ENCODE data around the gene CDK5RAP2.

CDK5RAP2 gene

DNA sequence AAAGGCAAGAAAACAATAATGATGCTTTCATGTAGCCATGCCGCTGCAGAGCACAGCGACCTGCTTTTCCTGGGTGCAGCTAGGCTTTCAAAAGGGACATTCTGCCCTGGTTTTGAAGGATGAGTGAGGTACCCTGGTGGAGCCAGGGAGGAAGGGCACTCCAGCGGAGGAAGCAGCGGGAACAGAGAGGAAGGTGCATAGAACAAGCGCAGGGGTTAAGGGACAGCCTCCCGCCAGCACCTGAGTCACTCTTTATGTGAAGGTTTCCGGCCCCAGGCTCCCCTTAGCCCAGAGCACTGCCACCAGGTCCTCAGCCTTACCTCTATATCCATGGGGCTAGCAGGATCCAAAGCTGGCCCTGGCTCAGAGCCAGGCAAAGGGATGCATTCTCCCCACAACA is 221.1 kb downstream of the CDK5RAP2 start (continued):
- TF ChIP-seq ZNF843 (tag by site-specific recombination; IDR thresholded peaks at IDR 0.05) (no peak), ZNF341 (tag by site-specific recombination; IDR thresholded peaks at IDR 0.05; ENCODE audit: low read depth) (no peak), ZNF777 (tag by site-specific recombination; IDR thresholded peaks at IDR 0.05; ENCODE audit: borderline replicate concordance) (no peak), ZNF2 (tag by site-specific recombination; IDR thresholded peaks at IDR 0.05) (no peak), ZNF239 (tag by site-specific recombination; IDR thresholded peaks at IDR 0.05) (no peak), HOXC10 (CRISPR knock-in tag; IDR thresholded peaks at IDR 0.05) (no peak), ZNF548 (tag by site-specific recombination; IDR thresholded peaks at IDR 0.05) (no peak), ZNF660 (tag by site-specific recombination; IDR thresholded peaks at IDR 0.05) (no peak), ZBTB8A (tag by site-specific recombination; IDR thresholded peaks at IDR 0.05) (no peak)
- TF ChIP-seq, protein P1, sequence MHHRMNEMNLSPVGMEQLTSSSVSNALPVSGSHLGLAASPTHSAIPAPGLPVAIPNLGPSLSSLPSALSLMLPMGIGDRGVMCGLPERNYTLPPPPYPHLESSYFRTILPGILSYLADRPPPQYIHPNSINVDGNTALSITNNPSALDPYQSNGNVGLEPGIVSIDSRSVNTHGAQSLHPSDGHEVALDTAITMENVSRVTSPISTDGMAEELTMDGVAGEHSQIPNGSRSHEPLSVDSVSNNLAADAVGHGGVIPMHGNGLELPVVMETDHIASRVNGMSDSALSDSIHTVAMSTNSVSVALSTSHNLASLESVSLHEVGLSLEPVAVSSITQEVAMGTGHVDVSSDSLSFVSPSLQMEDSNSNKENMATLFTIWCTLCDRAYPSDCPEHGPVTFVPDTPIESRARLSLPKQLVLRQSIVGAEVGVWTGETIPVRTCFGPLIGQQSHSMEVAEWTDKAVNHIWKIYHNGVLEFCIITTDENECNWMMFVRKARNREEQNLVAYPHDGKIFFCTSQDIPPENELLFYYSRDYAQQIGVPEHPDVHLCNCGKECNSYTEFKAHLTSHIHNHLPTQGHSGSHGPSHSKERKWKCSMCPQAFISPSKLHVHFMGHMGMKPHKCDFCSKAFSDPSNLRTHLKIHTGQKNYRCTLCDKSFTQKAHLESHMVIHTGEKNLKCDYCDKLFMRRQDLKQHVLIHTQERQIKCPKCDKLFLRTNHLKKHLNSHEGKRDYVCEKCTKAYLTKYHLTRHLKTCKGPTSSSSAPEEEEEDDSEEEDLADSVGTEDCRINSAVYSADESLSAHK (tag by site-specific recombination; IDR thresholded peaks at IDR 0.05), result no peak

DNA sequence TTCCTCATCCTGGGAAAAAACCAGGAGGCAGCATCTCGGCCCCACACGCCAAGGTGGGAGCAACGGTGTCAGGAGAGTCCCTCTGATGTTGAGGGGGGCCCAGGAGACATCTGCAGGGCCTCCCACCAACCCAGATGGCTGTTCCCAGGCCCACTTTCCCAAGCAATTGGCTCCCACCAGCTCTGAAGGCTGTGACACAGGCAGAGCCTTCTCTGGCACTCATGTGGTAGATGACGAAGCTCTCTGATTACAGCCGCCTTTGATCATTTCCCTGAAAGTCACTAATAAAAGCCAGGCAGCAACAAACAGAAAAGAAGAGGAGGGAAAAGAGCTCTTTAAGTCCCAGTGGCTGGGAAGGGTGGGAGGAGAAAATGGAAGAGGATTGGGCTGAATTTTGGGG is 226.5 kb downstream of the CDK5RAP2 start:
- POLR2A ChIA-PET, result no interaction called here

More for the DNA sequence above, 226.5 kb downstream of the CDK5RAP2 start:
- no peaks in the 10 kb centered on the region for H3K36me3 ChIP-seq (ENCODE audit: control insufficient read depth in 2 of 2, insufficient read depth in 1 of 2, low read length in 2 of 2)
- H3K9me3 ChIP-seq (ENCODE audit: control insufficient read depth, insufficient read depth, low read depth, low read length), result no peaks in the 10 kb centered on the region
- TF ChIP-seq ZFHX2 (tag by site-specific recombination; conservative IDR thresholded peaks at IDR 0.05), result no peak
- TF ChIP-seq, protein P2, sequence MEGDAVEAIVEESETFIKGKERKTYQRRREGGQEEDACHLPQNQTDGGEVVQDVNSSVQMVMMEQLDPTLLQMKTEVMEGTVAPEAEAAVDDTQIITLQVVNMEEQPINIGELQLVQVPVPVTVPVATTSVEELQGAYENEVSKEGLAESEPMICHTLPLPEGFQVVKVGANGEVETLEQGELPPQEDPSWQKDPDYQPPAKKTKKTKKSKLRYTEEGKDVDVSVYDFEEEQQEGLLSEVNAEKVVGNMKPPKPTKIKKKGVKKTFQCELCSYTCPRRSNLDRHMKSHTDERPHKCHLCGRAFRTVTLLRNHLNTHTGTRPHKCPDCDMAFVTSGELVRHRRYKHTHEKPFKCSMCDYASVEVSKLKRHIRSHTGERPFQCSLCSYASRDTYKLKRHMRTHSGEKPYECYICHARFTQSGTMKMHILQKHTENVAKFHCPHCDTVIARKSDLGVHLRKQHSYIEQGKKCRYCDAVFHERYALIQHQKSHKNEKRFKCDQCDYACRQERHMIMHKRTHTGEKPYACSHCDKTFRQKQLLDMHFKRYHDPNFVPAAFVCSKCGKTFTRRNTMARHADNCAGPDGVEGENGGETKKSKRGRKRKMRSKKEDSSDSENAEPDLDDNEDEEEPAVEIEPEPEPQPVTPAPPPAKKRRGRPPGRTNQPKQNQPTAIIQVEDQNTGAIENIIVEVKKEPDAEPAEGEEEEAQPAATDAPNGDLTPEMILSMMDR (tag by site-specific recombination; IDR thresholded peaks at IDR 0.05), result no peak
- TF ChIP-seq ZNF433 (tag by site-specific recombination; IDR thresholded peaks at IDR 0.05; ENCODE audit: low read depth), result no peak
- TF ChIP-seq ZNF837 (tag by site-specific recombination; IDR thresholded peaks at IDR 0.05), result no peak
- no peak for TF ChIP-seq ZFP41 (tag by site-specific recombination; IDR thresholded peaks at IDR 0.05; ENCODE audit: borderline replicate concordance)
- TF ChIP-seq KLF8 (tag by site-specific recombination; IDR thresholded peaks at IDR 0.05), result no peak
- no peak for TF ChIP-seq ZNF664 (tag by site-specific recombination; IDR thresholded peaks at IDR 0.05)
- no peak for TF ChIP-seq ZBTB1 (tag by site-specific recombination; IDR thresholded peaks at IDR 0.05)
- no peak for TF ChIP-seq ZNF785 (tag by site-specific recombination; IDR thresholded peaks at IDR 0.05)
- no peak for TF ChIP-seq MYNN (tag by site-specific recombination; IDR thresholded peaks at IDR 0.05; ENCODE audit: borderline replicate concordance)
- no peak for TF ChIP-seq ZNF394 (tag by site-specific recombination; IDR thresholded peaks at IDR 0.05; ENCODE audit: borderline replicate concordance)
- TF ChIP-seq, protein P3, sequence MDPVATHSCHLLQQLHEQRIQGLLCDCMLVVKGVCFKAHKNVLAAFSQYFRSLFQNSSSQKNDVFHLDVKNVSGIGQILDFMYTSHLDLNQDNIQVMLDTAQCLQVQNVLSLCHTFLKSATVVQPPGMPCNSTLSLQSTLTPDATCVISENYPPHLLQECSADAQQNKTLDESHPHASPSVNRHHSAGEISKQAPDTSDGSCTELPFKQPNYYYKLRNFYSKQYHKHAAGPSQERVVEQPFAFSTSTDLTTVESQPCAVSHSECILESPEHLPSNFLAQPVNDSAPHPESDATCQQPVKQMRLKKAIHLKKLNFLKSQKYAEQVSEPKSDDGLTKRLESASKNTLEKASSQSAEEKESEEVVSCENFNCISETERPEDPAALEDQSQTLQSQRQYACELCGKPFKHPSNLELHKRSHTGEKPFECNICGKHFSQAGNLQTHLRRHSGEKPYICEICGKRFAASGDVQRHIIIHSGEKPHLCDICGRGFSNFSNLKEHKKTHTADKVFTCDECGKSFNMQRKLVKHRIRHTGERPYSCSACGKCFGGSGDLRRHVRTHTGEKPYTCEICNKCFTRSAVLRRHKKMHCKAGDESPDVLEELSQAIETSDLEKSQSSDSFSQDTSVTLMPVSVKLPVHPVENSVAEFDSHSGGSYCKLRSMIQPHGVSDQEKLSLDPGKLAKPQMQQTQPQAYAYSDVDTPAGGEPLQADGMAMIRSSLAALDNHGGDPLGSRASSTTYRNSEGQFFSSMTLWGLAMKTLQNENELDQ (tag by site-specific recombination; IDR thresholded peaks at IDR 0.05; ENCODE audit: low read depth), result no peak
- no peak for TF ChIP-seq ZNF610 (tag by site-specific recombination; IDR thresholded peaks at IDR 0.05; ENCODE audit: borderline replicate concordance)
- TF ChIP-seq ZXDB (tag by site-specific recombination; IDR thresholded peaks at IDR 0.05), result no peak
- no peak for TF ChIP-seq GLIS1 (tag by site-specific recombination; IDR thresholded peaks at IDR 0.05)
- TF ChIP-seq HOXA7 (CRISPR knock-in tag; IDR thresholded peaks at IDR 0.05; ENCODE audit: borderline replicate concordance), result no peak
- no peak for TF ChIP-seq ZNF830 (tag by site-specific recombination; IDR thresholded peaks at IDR 0.05; ENCODE audit: low read depth)
- TF ChIP-seq, protein P4, sequence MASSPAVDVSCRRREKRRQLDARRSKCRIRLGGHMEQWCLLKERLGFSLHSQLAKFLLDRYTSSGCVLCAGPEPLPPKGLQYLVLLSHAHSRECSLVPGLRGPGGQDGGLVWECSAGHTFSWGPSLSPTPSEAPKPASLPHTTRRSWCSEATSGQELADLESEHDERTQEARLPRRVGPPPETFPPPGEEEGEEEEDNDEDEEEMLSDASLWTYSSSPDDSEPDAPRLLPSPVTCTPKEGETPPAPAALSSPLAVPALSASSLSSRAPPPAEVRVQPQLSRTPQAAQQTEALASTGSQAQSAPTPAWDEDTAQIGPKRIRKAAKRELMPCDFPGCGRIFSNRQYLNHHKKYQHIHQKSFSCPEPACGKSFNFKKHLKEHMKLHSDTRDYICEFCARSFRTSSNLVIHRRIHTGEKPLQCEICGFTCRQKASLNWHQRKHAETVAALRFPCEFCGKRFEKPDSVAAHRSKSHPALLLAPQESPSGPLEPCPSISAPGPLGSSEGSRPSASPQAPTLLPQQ (tag by site-specific recombination; IDR thresholded peaks at IDR 0.05), result no peak
- no peak overlapping the region for H3K27ac ChIP-seq (ENCODE audit: extremely low read depth, low read depth, low read length)
- CTCF ChIA-PET, result interaction anchor here (0.6 kb wide), 1 partner anchor 25 kb away, joined by 4 read pairs; no protein-coding TSS in a partner anchor
- no peak overlapping the region for H3K4me3 ChIP-seq (ENCODE audit: low read depth, low read length)
- H3K4me1 ChIP-seq (ENCODE audit: control insufficient read depth, insufficient read depth, low read length), result no peaks in the 10 kb centered on the region
